Measurements from ENCODE around the gene STC2. TPM values are rescaled to one million over a fixed set of nuclear protein-coding genes. Genes with fewer than 3 reads are reported as not detected.

STC2 gene
- total RNA-seq, 1 donor from 2014 or later: 482 TPM

DNA sequence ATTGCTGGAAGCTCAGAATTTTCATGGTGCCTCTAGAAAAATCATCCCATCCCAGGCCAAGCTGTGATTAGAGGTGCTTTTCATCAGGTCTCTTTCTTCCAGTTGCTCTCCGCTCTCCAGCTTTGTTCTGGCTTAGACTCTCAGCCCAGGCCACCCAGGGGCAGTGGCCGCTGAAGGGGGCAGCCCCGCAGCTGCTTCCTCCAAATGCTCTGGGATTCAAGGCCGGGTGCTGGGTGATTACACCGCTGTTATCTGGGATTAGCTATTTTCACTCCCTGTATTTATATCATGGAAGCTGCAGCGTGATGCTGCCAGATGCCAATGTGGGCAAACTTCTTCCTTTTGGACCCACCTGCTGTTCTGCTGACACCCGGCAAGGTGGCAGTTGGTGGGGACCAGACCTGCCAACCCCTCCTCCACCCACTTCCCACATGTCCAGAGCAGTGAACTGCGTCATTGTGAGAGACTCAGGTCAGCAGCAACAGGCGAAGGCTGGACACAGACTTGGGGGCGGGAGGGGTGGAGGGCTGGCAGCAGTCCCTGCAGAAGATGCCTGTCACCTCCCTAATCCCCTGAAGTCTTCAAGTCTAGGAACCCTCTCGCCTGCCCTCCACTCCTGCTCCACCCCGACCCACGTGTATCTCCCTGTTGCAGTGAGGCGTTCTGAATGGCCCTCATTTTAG is 59.3 kb downstream of the STC2 start:
- DNase-seq (ENCODE audit: low read depth): no peak

DNA sequence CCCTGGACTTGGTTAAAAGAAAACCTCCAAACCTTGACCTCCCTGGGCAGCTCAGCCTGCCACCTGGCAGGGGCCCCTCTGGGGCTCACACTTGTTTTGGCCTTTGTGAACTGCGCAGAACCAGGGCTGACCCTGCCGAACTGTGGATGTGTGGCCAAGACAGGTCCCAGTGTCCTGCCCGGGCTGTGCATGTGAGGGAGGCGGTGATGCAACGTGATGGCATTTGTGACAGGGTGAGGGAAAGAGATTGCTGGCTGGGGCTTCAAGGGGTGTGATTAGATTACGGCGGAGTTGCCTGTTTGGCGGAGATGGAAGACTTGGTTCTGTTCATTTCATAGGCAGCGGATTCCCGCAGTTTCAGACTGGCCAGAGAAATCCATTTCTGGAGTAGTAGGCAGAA is 62.8 kb downstream of the STC2 start:
- DNase-seq (ENCODE audit: low read depth): no peak

Small RNA genes lying within 50 kb of the gene (microRNA-seq; reads per million reads assigned to microRNA genes)
- gene MIR8056: not detected

Other genes with a start within 250 kb of the STC2 start
- gene BNIP1, start 183.9 kb downstream of the STC2 start, total RNA-seq: 9.9 and 15.2 TPM in 2 replicates
- gene NKX2-5, start 93.2 kb downstream of the STC2 start, total RNA-seq: not detected in 2 replicates